CD4-positive, alpha-beta T cell treated with Interferon alpha-2 for 1 hour (primary cell): ENCODE results near the gene DSE.
A peak's percentile ranks its signal among the peaks of the same experiment; 100 is the strongest.

ENCODE experiments used
- DNase-seq, 2 donors: peaks; one replicate each; pipeline ENCODE4 v3.0.0-alpha.2; 2020 to 2022

Gene DSE

DNA sequence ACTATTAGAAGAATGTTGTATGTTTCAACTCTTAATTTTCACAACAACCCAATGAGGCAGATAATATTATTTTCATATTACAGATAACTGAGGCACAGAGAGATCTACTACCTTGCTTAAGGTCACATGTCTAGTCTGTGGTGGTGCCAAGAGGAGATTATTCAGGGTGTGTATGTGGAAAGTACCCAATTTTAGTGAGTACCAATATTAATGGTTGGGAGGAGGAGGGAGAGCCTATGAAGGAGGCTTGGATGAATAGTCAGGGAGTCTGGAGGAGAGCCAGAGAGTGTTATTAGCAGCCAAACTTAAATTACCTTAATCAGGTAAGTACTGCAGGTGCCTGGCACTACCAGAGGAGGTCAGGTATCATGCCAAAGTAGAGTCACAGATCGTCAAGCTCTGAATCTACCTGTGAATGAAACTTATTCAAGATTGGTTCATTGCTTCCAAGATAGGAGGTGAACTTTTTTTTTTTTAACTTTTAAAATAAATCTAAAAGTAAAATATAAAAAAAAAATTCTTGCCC is 79.5 kb downstream of the DSE start:
- DNase-seq, result no peak

DNA sequence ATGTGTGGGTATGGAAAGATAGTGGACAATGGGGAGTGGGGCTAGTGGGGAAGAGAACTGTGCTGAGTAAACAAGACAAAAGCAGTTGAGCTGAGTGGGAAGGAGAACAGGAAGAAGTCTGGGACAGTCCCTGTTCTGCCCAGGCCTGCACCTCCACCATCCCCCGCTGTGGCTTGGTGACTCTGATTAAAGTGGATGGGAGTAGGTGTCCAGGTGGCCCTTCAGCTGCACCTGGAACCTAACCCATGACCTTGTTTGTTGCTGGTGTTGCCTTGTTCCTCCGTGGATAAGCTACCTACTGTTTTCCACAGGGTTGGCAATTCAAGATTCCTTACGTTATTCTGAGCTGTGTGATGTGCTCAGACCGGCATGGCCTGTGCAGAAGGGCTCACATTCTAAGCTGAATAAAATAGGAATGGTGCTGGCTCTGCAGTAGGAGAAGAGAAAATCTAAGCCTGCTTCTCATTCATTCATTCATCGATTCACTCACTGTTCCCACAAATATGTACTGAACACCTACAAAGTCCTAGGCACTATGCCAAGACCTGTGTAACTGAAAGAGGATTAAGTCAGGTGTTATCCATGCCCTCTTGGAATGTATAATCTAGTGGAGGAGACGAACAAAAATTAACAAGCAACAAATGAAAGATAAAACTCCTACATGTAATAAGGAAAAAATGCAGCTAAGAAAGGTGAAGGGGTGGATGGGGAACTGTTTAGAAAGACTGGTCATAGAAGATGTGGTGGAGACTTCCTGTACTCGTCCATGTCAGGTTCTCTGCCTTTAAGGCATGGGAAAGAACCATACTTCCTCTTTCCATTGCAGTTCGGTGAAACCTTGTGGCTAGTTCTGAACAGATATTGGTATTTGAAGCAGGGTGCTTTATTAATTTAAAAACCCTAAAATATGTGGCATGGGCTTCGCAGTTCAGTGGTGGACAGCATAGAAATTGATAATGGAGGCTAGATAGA is 80.3 kb downstream of the DSE start:
- DNase-seq, result no peak

DNA sequence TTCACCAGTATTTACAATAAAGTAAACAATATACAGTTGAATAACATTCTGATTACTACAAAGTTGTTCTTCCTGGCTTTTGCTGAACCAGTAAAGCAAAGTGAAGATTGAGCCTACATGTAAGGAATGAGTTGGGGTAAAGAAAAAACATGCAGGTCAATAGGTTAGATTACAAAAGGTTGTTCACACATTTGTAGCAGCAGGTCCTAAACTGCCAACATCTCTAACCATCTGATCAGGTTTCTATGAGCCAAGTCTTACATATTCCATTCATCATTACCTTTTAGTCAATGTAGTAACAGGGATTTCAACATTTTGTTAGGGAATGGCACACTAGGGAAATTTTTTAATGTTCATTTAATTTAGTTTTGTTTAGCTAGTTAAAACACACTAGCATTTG is 81.2 kb downstream of the DSE start:
- DNase-seq, result no peak

DNA sequence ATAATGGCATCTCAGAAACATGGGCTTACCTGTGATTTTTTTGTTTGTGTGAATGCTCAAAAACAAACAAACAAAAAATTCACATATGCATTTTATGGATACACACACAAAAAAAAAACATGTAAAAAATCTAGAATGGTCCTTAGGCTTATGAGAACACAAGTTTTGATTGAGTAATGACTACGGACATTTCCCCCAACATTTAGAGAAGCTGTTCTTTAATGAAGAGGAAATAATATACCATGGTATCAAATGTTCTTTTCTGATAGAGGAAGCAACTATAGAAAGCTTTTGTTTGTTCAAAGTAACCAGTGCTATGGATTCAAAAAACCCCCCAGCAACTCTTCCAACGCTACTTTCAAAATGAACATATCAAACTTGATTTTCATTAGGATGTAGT is 81.8 kb downstream of the DSE start:
- no peak for DNase-seq

DNA sequence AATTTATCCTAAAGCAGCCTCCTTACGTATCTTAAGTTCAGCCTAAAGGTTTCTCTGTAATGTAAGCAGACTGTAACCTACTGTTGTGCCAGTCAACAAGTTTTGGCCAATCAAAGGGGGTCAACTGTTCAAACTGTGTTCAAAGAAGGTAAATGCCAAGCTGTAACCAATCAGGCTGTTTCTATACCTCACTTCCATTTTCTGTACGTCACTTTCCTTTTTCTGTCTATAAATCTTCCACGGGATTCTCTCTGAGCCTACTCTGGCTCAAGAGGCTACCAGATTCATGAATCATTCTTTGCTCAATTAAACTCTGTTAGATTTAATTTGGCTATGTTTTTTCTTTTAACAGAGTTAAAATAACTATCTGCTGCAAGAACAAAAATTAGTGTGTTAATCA is 85.4 kb downstream of the DSE start:
- DNase-seq, result no peak

DNA sequence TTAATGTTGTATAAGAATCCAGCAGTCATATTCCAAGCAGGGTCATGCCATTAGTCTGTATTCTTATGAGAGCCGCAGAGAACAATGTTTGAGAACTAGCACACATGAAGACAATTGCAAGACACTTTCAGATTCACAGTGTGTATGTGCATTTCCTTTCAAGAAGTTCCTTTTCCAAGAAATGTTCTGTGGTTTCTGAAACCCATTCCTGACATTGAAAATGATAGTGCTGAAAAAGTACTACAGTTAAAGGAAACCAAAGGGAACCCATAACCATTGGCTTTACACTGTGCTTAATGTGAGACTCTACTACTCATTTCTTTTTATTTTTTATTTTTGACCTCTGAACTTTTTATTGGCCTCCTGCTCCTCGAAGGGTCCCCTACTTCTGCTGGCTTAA is 86.2 kb downstream of the DSE start:
- DNase-seq, result no peak

DNA sequence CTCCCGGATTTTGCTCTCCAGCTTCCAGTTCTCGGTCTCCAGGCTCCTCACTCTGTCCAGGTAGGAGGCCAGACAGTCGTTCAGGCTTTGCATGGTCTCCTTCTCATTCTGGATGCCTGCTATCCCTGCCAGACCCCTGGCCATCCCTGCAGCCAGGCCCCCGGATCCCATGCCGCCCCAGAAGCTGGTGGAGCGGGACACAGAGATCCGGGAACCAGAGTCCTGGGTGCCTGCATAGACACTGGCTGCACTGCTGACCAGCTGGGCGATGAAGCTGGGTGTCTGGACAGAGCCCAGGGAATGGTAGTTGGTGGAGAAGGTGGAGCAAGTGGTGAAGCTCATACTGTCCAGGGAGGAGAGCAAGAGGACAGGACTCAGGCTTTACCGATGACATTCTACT is 87.5 kb downstream of the DSE start:
- no peak for DNase-seq

DNA sequence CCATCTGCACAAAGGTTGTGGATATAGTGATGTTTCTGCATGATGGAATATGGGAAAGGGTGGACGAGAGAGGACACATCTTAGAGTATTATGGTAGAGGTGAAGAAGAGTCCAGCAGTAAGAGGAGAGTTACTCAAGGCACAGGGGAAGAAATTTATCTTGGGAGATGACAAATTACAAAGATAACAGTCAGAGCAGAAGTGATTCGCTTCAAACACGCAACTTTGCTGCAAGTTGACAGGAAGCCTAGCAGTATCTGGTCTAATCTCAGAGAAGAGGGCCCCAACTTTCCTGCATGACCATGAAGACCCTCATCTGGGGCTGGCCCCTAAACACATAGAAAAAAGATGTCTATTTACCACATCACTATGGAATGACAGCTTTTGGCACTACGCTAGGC is 89.2 kb downstream of the DSE start:
- DNase-seq, result no peak

DNA sequence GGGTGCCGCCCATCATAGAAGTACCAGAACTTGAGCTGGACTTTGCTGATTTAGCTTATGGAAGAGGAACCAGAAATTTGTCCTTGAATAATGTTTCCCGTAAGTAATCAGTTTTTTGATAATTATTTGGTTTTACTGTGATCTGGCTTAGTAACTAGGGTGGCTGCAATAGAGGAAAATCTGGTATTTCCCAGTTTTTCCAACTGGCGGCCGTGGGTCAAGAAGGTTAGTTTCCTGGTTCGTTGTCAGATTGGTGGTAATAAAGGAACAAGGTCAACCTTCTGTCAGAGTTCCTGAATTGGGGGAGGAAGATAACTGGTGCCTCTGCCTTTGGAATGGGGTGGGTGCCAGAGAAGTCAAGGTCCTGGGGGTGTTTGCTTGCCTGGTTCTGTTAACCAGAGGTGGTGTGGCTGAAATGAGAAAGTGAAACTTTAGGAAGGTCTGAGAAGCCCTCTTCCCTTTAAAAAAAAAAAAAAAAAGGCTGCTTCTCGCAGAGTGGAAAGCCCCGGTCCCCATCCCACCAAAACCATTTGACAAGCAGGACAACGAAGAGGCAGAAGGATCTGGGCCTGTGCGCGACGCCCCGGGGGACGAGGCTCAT is 90.7 kb downstream of the DSE start, which contains the start of gene CALHM6:
TSS of gene CALHM6 (plus strand) at position 45 of the 601 bp plus-strand sequence. CDS start at position 600, 555 bp downstream.
- DNase-seq, result no peak

DNA sequence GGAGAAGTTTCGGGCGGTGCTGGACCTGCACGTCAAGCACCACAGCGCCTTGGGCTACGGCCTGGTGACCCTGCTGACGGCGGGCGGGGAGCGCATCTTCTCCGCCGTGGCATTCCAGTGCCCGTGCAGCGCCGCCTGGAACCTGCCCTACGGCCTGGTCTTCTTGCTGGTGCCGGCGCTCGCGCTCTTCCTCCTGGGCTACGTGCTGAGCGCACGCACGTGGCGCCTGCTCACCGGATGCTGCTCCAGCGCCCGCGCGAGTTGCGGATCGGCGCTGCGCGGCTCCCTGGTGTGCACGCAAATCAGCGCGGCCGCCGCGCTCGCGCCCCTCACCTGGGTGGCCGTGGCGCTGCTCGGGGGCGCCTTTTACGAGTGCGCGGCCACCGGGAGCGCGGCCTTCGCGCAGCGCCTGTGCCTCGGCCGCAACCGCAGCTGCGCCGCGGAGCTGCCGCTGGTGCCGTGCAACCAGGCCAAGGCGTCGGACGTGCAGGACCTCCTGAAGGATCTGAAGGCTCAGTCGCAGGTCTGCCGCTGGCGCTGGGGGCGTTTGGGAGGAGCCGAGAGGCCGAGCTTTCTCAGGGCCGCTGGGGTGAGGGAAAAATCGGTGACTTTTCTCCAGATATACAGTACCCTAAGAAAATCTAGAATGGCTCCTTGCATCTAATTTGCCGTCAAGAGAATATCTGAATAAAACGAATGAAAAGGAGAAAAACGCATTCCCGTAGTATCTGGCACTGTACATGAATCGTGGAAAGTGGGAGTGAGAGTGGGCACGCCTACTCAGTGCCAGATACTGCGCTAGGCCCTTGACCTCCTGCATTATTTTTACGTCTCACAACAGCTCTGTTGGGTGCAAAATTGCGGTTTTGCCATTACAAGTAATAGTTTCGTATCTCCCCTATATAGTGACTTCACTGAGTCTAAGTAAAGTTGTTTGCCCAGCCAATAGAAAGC is 91.5 kb downstream of the DSE start:
- DNase-seq, result peak; percentile 44 to 59

DNA sequence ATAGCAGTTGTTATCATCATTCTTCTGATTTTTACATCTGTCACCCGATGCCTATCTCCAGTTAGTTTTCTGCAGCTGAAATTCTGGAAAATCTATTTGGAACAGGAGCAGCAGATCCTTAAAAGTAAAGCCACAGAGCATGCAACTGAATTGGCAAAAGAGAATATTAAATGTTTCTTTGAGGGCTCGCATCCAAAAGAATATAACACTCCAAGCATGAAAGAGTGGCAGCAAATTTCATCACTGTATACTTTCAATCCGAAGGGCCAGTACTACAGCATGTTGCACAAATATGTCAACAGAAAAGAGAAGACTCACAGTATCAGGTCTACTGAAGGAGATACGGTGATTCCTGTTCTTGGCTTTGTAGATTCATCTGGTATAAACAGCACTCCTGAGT is 92.6 kb downstream of the DSE start:
- DNase-seq, result no peak

DNA sequence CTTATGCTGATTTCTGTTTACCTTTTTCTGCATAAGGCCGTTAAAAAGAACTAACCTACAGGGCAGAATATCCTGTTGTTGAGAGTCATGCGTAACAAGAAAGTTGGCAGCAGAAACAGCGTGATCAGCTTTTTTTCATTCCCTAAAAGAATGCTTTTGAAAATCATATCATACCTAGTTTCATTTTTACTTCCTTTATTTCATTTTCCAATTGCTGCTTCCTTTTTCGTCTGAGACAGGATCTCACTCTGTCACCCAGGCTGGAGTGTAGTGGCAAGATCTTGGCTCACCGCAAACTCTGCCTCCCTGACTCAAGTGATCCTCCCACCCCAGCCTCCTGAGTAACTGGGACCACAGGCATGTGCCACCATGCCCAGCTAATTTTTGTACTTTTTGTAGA is 94.5 kb downstream of the DSE start:
- DNase-seq, result peak; percentile 14 to 32

DNA sequence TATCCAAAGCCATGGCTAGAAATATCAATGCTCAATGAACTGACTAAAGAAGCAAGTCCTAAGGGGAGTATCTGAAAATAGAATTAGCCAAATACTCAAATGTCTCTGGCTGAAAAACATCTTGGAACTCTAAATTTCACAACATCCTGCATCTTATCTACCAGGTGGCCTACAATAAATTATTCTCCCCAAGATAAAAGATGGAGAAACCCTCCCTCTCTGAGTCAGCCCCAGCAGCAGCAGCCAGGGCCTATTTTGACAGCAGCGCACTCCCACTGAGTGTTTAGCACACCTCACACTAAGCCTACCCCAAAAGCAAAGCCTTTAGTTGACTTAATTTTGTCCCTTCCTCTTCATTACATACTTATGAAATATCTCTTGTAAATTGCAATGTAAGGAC is 96.3 kb downstream of the DSE start:
- DNase-seq, result no peak

DNA sequence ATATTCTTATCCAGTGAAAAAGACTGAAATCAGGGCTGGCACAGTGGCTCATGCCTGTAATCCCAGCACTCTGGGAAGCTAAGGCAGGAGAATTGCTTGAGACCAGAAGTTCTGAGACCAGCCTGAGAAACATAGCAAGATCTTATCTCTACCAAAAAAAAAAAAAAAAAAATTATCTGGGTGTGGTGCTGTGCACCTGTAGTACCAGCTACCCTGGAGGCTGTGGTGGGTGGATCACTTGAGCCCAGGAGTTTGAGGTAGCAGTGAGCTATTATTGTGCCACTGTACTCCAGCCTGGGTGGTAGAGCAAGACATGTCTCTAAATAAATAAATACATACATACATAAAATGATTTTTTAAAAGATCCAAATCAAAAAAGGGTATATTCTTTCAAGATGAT is 96.8 kb downstream of the DSE start:
- no peak for DNase-seq

DNA sequence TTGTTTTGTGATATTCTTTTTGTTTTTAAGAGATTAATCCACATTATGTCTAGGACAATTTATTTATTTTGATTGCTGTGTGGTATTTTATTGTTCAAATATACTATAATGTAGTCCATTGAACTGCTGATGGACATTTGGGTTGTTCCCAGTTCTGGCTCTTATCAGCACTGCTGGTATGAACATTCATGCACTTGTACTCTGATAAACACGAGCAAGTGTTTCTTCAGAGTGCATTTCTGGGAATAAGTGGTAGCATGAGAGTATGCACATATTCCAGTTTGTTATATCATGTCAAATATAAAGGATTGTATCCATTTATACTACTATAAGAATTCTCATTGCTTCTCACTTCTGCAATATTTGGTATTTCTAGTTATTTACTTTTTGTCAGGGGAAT is 97.5 kb downstream of the DSE start:
- DNase-seq, result no peak

DNA sequence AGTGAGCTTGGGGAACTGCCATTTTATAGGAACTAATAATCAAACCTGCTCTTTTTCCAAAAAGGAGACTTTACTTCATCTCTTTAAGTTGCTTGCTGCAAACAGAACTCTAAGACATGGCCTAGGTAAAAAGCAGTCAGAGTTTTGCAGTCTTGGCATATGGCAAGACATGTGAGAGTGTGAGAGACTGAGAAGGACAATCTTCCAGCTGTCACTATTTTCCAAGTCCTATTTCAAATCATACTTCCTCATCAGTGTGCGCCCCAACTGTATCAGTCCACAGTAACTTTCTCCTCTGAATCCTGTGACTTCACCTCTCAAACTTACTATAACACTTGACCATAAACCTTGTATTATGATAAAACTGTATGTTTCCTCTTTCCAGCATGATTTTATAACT is 100.8 kb downstream of the DSE start:
- no peak for DNase-seq

DNA sequence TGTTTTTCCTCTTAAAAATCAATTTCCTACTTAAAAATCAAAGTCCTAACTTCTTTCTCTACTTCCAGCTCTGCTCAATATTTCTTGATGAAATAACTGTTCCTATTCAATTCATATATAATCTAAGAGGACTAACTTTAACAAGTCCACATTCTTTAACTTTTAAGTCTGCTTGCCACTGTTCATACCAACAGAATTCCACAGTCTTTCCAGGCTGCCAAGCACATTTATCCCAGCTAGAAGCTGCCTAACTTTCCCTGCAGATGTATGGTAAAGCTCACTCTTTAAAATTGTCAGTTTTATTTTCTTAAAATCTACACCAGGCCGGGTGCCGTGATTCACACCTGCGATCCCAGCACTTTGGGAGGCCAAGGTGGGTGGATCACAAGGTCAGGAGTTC is 102.0 kb downstream of the DSE start:
- no peak for DNase-seq

DNA sequence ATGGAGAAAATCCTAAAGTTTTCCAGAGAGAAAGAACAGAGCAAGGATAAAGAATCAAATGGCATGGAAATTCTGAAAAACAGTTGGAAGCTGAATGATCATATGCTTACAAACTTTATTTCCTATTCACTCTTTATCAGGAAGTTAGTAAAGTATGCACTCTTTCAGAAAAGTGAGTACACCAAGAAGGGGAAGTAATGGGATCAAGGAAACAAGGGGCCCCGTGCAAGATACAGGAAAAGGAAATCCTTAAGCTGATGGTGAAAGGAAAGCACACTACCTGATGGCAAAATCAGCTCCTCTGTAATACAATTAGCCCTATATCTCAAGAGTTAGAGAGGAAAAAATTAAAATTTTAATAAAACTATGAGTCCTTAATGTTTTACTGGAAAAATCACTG is 104.4 kb downstream of the DSE start:
- no peak for DNase-seq

DNA sequence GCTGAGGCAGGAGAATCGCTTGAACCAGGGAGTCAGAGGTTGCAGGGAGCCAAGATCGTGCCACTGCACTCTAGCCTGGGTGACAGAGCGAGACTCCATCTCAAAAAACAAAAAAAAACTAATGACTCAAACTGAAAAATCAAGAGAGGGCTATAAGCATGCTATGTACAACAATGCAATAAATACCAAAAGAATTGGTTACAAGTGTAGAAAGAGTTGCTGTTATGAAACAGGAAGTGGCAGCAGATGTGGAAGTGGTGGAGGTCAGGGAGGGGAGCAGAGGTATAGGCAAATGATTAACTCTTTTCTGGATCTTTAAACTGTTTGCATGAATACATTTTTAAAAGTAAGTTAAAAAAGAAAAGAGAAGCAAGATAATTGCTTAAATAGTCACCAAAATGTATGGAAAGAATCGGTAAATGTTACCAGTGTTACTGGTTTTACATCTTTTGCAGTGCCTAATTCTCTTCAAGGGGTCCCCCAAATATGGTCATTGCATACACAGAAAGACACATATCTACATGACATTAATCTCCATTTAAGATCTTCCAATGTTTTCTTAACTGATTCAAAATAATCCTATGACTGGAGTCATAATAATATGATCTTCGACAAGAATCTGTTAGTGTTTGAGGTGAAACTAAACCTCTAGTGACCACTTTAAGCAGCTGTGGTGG is 105.4 kb downstream of the DSE start:
- peak; percentile 28 to 33 for DNase-seq

DNA sequence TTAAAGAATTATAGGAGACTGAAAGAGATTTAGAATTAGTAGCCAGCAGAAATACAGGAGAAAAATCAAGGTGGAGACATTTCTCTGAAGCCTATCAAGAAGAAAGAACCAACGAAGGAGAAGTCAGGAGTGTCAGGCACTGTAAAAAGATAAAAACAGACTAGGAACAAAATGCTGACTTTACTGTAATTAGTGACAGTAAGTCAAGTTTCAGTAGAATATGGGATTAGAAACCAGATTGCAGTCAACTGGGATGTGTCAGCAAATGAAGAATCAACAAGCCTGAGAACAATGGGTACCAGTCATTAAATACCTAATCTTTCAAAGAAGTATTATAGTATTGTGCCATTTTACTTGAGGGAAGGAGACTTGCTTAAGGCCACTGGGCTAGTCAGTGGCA is 112.0 kb downstream of the DSE start:
- no peak for DNase-seq

DNA sequence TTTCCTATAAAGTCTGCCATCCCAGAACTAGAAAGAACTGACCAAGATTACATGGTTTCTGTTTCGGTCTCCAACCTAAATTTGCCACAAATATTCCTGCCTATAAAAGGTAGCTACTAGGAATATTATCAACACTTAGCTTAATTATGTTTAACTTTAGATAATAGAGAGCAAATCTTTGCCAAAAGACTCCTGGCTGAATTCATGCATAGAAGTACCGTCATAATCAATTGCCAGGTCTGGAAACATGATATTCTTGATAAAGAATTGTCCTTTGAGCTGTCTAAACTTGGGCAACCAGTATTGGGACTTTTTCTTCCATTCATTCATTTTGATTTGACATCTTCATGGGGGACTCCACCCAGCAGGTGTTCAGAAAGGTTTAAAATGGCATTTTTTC is 112.9 kb downstream of the DSE start:
- no peak for DNase-seq

DNA sequence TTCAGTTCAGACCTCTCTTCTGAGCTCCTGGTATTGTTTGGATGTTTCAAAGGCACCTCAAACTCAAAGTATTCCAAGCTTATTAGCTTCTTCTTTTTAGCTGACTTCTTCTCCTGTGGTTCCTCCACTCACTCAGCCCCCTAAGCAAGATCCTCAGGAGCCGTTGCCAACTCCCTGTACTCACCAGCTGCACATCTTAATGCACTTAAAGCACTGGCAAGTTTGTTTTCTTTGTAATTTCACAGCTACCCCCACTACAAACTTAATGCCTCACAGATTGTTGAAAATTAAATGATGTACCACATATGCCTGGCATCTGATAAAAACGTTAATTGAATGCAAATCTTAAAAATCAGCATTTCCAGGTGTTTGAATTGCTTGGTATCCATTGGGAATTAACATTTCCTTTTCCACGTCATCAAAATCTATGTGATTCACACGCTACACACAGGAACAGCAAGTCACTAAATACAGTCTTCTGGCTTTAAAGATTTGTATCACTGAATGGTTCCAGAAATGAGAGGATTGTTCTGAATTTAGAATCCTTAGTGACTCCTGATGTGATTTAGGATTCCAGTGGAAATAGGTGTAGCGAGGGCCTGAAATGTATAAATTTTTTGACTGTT is 114.9 kb downstream of the DSE start:
- no peak for DNase-seq
